HG02763 (cell line): ENCODE results near the gene PPP1R7.

Experiments used
- ATAC-seq: cut with Tn5 transposase; IDR thresholded peaks from one replicate; pipeline ENCODE4 v1.9.1; 2021; ENCODE audit warnings: mild to moderate bottlenecking, moderate library complexity; ENCODE audit not compliant: unreplicated experiment

The PPP1R7 gene

GRCh38 chr2:241207641-241208040, 57.4 kb downstream of the PPP1R7 start:
- ATAC-seq, result no peak

GRCh38 chr2:241208058-241208457, 57.8 kb downstream of the PPP1R7 start:
- ATAC-seq, result no peak

- no peak for ATAC-seq
These were observed 59.0 kb downstream of the PPP1R7 start for GRCh38 chr2:241209271-241209670.

- ATAC-seq, result no peak
These were observed 61.0 kb downstream of the PPP1R7 start for GRCh38 chr2:241211276-241211675.

- no peak for ATAC-seq
These were observed 62.8 kb downstream of the PPP1R7 start for GRCh38 chr2:241213041-241213440.

GRCh38 chr2:241213567-241213966, 63.3 kb downstream of the PPP1R7 start:
- no peak for ATAC-seq

GRCh38 chr2:241214209-241214608, 63.9 kb downstream of the PPP1R7 start:
- ATAC-seq, result no peak

- ATAC-seq, result no peak
These were observed 64.5 kb downstream of the PPP1R7 start for GRCh38 chr2:241214766-241215165.

- no peak for ATAC-seq
These were observed 65.2 kb downstream of the PPP1R7 start for GRCh38 chr2:241215421-241215820.

- ATAC-seq, result no peak
These were observed 66.0 kb downstream of the PPP1R7 start for GRCh38 chr2:241216211-241216761.

- ATAC-seq, result no peak
These were observed 67.2 kb downstream of the PPP1R7 start for GRCh38 chr2:241217320-241218031.

GRCh38 chr2:241218131-241219029, 68.1 kb downstream of the PPP1R7 start:
- peak; percentile 44 for ATAC-seq

- no peak for ATAC-seq
These were observed 68.7 kb downstream of the PPP1R7 start for GRCh38 chr2:241219030-241219382.

- no peak for ATAC-seq
These were observed 69.6 kb downstream of the PPP1R7 start for GRCh38 chr2:241219856-241220356.

- ATAC-seq, result no peak
These were observed 73.1 kb downstream of the PPP1R7 start for GRCh38 chr2:241223211-241224017.

GRCh38 chr2:241224018-241224850, 74.0 kb downstream of the PPP1R7 start:
- no peak for ATAC-seq

- ATAC-seq, result no peak
These were observed 74.7 kb downstream of the PPP1R7 start for GRCh38 chr2:241224851-241225438.

- no peak for ATAC-seq
These were observed 75.3 kb downstream of the PPP1R7 start for GRCh38 chr2:241225545-241225944.

- ATAC-seq, result no peak
These were observed 75.7 kb downstream of the PPP1R7 start for GRCh38 chr2:241225983-241226382.
